ENCODE measurements around the gene RIBC1.

The RIBC1 gene

DNA sequence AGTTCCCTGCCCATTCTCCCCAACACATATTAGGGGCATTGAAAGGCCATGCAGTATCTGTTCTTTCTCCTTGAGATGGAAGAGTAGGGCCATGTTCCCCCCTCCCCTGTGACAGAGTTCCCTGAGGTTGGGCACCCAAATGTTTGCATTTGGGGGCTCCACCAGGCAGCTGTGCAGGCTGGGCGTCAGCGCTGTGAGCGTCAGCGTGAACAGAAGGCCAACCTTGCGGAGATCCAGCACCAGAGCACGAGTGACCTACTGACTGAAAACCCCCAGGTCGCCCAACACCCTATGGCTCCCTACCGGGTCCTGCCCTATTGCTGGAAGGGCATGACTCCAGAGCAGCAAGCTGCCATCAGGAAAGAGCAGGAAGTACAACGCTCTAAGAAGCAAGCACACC lies 7.6 kb downstream of the RIBC1 start:
- H3K27me3 ChIP-seq (ENCODE audit: control insufficient read depth, insufficient read depth, low read length), result no peaks in the 10 kb centered on the region
- H3K4me3 ChIP-seq (ENCODE audit: low read depth, low read length), result no peak overlapping the region
- no peak overlapping the region for H3K9ac ChIP-seq
- no peak overlapping the region for H3K27ac ChIP-seq
- peaks cover under 1% of the 10 kb centered on the region for H3K79me2 ChIP-seq
- TF ChIP-seq, protein P1, sequence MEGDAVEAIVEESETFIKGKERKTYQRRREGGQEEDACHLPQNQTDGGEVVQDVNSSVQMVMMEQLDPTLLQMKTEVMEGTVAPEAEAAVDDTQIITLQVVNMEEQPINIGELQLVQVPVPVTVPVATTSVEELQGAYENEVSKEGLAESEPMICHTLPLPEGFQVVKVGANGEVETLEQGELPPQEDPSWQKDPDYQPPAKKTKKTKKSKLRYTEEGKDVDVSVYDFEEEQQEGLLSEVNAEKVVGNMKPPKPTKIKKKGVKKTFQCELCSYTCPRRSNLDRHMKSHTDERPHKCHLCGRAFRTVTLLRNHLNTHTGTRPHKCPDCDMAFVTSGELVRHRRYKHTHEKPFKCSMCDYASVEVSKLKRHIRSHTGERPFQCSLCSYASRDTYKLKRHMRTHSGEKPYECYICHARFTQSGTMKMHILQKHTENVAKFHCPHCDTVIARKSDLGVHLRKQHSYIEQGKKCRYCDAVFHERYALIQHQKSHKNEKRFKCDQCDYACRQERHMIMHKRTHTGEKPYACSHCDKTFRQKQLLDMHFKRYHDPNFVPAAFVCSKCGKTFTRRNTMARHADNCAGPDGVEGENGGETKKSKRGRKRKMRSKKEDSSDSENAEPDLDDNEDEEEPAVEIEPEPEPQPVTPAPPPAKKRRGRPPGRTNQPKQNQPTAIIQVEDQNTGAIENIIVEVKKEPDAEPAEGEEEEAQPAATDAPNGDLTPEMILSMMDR (IDR thresholded peaks at IDR 0.05), result no peak
- H3K4me1 ChIP-seq, result no peaks in the 10 kb centered on the region
- H3K36me3 ChIP-seq (ENCODE audit: control insufficient read depth, insufficient read depth, low read length), result no peaks in the 10 kb centered on the region
- H2AFZ ChIP-seq, result no peak overlapping the region
- no peaks in the 10 kb centered on the region for H3K9me3 ChIP-seq (ENCODE audit: control insufficient read depth, low read length)
- H3K4me2 ChIP-seq (ENCODE audit: low read length), result no peak overlapping the region

DNA sequence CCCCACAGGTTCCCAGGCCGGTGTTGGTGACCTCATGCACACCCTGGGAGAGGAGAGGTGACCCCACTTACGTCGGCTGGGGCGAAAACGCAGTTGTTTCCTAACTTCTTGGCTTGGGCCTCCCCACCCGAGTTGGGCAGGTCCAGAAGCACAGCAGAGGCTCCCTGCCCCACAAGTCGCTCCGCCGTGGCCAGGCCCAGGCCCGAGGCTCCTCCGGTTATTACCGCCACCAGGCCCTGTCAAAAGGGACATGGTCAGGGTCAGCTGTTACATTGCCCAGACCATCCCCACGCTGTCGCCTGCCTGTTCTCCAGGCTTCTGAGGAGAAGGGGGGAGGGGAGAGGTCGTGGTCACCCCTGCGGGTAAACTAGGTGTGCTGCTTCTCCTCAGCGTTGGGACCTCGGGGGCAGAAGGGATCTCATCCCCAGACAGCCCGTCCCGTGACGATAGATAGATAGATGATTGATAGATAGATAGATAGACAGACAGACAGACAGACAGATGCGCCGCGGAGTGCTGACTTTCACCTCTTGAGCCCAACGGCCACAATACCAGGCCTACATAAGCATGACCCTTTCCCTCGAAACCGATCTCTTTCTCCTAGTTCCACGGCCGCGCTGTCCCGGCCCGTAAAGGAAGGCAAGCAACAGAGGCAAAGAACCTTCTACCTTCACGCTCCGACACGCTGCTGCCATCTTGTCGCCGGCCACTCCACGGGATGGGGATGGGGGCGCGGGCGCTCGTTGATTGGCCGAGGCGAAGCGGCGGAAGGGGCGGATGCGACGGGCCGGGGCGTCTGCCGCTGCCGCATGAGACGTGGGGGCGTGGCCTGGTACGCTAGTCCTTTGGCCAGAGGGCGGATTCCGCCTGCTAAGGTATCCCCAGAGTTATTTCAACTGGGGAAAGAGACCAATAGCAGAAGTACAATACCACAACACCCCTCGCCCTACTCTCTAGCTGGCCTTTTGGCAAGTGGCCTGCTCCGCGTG lies 11.3 kb downstream of the RIBC1 start, which contains the start of gene HSD17B10:
Gene HSD17B10 (minus strand): TSS at position 720 of the 989 bp plus-strand sequence. CDS start 25 bp downstream, at position 695.
- TF ChIP-seq, protein P1 (IDR thresholded peaks at IDR 0.05), result no peak
- H3K27ac ChIP-seq, result peak within 1 kb of the TSS; percentile 73
- H3K4me2 ChIP-seq (ENCODE audit: low read length), result peak within 1 kb of the TSS; percentile 66

DNA sequence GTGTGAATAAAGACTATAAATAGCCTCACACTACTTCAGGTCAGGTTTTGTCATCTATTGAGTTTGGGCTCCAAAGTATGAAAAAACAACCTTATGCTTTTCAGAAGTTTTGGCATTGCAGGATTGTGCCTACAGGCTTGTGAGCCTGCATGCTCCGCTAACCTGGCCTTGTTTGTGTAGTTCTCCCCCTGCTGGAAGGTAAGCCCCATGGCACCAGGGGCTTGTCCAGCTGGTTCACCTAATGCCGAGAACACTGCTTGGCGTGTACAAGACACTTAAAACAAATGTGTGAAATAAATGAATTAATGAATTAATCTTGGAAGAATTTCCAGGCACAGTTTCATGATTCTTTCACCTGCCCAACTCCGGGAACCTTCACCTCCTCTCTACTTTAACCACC lies 13.3 kb downstream of the RIBC1 start:
- Histone ChIP-seq H2AFZ (no peak overlapping the region), H3K79me2 (peaks cover 3% of the 10 kb centered on the region), H3K4me1 (no peaks in the 10 kb centered on the region), H3K4me2 (ENCODE audit: low read length) (no peak overlapping the region), H3K27ac (no peak overlapping the region), H3K36me3 (ENCODE audit: control insufficient read depth, insufficient read depth, low read length) (no peaks in the 10 kb centered on the region), H3K9ac (no peak overlapping the region), H3K9me3 (ENCODE audit: control insufficient read depth, low read length) (no peaks in the 10 kb centered on the region), H3K4me3 (ENCODE audit: low read depth, low read length) (no peak overlapping the region), H3K27me3 (ENCODE audit: control insufficient read depth, insufficient read depth, low read length) (no peaks in the 10 kb centered on the region)
- TF ChIP-seq, protein P1 (IDR thresholded peaks at IDR 0.05), result peak; percentile 71

More for the DNA sequence above, 11.3 kb downstream of the RIBC1 start, which contains the start of gene HSD17B10:
- Histone ChIP-seq H3K4me3 (ENCODE audit: low read depth, low read length) (peak within 1 kb of the TSS; percentile 68), H3K9ac (peak within 1 kb of the TSS; percentile 19), H3K79me2 (peaks cover 3% of the 10 kb centered on the region), H3K27me3 (ENCODE audit: control insufficient read depth, insufficient read depth, low read length) (no peaks in the 10 kb centered on the region), H3K36me3 (ENCODE audit: control insufficient read depth, insufficient read depth, low read length) (no peaks in the 10 kb centered on the region), H2AFZ (peak within 1 kb of the TSS; percentile 90), H3K4me1 (no peaks in the 10 kb centered on the region), H3K9me3 (ENCODE audit: control insufficient read depth, low read length) (no peaks in the 10 kb centered on the region)

DNA sequence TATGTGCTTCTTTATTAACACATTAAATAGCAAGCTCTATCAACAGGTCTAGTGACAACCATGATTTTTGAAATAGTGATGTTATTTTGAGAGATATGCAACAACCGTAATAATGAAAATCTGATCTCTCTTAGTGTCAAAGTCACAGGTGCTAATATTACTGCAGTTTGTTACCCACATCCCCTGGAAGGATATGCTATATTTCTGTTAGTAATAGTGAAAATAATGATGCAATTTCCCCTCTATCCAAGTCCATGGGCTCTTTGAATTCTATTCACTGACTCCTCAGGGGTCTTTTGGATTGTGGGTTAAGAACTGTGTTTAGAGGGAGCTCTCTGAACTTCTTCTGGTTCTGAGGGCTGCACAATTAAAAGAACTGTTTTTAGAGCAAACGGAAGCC lies 14.5 kb downstream of the RIBC1 start:
- Histone ChIP-seq H3K9ac (no peak overlapping the region), H3K4me1 (no peaks in the 10 kb centered on the region), H3K27me3 (ENCODE audit: control insufficient read depth, insufficient read depth, low read length) (no peaks in the 10 kb centered on the region), H3K79me2 (peaks cover 3% of the 10 kb centered on the region), H2AFZ (no peak overlapping the region), H3K27ac (no peak overlapping the region), H3K4me3 (ENCODE audit: low read depth, low read length) (no peak overlapping the region), H3K36me3 (ENCODE audit: control insufficient read depth, insufficient read depth, low read length) (no peaks in the 10 kb centered on the region), H3K9me3 (ENCODE audit: control insufficient read depth, low read length) (no peaks in the 10 kb centered on the region), H3K4me2 (ENCODE audit: low read length) (no peak overlapping the region)
- TF ChIP-seq, protein P1 (IDR thresholded peaks at IDR 0.05), result no peak
